ENCODE data around the gene BCL11A.

The BCL11A gene

DNA sequence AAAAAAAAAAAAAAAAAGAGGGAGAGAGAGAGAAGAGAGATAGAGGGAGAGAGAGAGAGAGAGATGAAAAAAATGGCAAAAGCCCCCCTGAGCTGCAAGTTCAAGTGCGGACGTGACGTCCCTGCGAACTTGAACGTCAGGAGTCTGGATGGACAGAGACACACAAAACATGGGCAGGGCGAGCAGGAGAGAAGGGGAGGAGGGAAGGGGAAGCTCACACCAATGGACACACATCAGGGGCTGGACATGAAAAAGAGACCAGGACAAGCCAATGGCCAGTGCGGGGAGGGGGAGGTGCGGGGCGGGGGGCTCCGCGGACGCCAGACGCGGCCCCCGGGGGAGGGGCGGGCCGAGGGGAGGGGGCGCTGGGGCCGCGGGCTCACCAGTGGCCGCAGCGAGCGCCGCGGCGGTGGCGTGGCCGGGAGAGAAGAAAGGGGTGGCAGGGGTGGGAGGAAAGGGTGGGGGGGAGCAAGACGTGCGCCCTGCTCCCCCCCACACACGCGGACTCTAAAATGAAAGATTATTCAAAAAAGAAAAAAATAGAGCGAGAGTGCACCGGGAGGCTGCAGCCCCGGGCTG lies at the start of gene BCL11A:
Gene BCL11A, minus strand, starts transcription at position 160 of the 579 bp plus-strand sequence. CDS start 384 bp downstream, outside the sequence.
- DNase-seq = no peak

DNA sequence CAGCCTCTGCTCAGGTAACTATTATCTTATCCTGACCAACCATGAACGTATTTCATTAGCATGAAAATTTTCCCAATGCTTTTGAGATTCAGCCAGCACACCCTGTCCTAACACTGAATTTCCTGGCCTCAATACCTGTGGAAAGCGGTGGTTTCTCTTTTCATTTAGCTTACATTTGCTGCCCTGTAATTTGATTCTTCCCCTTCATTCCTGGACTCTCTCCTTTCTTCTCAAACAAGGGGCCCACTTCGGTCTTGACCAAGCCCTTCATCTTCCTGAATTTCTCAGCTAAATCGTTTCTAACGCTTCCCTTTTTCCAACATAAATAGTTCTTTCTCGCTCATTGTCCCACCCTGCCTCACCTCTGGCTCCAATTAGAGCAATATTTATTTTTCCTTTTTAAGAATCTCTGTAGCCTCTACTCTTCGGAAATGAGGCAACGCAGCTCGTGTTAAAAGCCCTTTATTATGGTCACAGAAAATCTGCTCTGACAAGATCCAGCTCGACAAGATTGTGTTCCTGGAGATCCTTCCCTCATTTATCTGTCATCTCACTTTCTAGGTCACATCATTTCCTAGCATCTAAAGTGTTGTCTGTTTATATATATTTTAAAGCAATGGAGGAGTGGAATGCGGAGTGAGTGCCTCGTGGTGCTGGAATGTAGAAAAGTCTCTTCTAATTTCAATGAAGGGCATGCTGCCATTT lies 49.5 kb upstream of the BCL11A start:
- DNase-seq = no peak

- DNase-seq = no peak
Measured at GRCh38 chr2:60602388-60602787, 48.9 kb upstream of the BCL11A start.

- no peak for DNase-seq
Measured at GRCh38 chr2:60598271-60598670, 44.8 kb upstream of the BCL11A start.

DNA sequence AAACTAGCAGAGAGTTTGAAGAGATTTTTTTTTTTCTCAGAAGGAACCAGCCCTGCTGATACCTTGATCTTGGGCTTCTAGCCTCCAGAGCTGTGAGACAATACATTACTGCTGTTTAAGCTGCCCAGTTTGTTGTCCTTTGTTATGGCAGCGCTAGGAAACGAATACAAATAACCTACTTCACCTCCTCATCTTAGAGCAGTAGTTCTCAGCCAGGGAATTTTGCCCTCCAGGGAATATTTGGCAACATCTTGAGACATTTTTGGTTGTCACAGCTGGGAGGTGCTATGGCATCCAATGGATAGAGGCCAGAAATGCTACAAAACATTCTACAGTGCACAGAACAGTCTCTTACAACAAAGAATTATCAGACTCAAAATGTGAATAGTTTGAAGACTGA lies 43.9 kb upstream of the BCL11A start:
- no peak for DNase-seq

- no peak for DNase-seq
Measured at GRCh38 chr2:60596411-60596810, 43.0 kb upstream of the BCL11A start.

DNA sequence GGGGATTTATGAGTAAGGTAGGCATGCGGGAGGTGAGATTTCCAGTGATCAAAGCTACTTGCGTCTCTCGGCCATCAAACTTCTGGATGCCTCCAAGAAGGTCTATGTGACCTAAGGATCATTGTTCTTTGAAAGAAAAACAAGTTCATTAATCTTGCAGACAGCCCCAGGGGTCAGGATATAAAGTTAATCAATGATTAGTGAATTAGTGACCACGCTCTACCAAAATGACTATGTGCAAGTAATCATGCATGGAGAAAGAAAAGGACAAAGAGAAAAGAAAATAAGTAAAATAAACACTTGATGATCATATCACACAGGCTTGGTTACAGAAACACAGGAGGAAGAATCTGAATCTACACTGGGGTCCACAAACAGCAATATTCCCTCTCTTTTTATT lies 42.5 kb upstream of the BCL11A start:
- no peak for DNase-seq

GRCh38 chr2:60589104-60589503 lies 35.6 kb upstream of the BCL11A start:
- DNase-seq = no peak

GRCh38 chr2:60586081-60586480 lies 32.6 kb upstream of the BCL11A start:
- DNase-seq = no peak

DNA sequence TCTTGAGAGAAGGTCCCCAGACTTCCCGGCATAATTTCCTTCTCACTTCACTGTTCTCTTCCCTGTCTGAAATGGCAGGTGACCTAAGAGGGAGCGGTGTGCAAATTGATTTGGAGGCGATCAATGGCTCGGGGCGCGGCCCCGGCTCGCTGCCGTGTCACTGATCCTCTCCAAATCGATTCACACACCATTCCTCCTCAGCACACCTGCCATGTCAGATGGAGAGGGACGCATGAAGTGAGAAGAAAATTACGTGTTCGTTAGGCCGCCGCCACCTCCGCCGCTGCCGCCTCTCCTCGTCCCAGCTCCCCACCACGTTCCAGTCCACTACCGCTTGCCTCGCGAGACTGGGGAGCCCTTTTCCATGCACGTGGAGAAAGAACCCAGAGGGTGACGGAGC lies 31.8 kb upstream of the BCL11A start:
- DNase-seq = no peak

DNA sequence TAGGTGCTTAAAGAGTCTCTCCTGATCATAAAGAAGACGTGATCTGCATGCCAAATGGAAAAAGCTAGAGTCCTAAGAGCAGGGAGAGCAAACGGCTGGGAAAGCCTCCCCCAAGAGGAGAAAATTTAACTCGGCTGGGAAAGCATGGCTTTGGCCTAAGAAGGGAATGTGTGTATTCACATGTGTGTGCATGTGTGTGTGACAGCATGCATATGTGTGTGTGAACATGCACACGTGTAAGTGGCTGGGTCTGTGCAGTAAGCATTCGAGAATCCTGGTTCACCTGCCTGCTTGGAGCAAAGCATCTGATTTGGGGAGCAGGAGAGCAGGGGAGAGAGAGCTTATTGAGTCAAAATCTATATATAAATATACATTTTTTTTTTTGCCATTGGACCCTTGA lies 30.1 kb upstream of the BCL11A start:
- no peak for DNase-seq

GRCh38 chr2:60581433-60582282 lies 28.2 kb upstream of the BCL11A start:
- peak; percentile 76 to 85 for DNase-seq

DNA sequence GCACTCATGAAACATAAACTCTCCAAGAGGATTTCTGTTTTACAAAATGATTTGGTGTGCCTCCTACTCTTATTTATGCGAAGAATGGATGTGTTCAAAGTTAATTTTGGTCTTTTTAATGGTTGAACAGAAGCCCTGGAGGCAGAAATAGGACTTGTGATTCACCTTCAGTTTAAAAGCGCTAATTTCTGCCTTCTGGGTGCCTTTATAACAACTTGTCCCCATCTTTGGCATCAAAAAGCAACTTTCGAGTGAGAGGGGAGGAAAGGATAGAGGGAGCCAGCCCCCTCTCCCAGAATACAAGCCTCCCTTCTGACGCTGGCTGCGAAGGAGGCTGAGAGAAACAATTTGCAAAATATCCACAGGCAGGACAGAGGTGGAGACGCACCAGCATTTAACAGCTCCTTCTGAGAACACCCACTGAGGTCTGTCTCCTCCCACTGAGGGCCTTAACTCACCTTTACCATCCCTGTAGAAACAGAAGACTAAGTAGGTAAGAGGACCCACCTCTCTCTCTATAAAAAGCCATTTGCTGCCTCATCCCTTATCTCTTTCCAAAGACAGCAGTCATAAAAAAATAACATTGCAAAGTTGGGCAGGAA lies 24.3 kb upstream of the BCL11A start:
- no peak for DNase-seq

GRCh38 chr2:60573251-60573650 lies 19.8 kb upstream of the BCL11A start:
- no peak for DNase-seq

GRCh38 chr2:60570251-60570650 lies 16.8 kb upstream of the BCL11A start:
- DNase-seq = no peak

DNA sequence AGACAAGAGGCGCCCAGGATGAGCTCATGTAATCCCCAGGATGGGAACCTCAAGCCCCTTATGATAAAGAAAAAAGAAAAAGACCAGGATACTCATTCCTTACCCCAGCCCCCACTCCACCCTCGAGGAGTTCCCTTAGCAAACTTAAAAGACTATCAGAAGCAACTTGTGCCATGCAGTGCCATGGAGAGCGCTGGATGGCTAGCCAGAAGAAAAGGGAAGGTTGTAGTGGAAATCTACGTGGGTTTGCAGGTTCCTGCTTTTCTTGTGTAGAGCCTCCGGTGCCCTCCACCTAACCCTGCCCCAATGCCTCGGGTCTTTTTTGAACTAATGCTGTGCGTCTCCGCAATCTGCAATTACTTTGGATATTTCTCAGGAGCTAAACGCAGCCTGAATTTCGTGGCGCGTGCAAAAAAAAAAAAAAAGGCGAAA lies 16.2 kb upstream of the BCL11A start:
- no peak for DNase-seq

- DNase-seq = no peak
Measured at GRCh38 chr2:60567919-60568768, 14.7 kb upstream of the BCL11A start.

GRCh38 chr2:60567096-60567495 lies 13.6 kb upstream of the BCL11A start:
- no peak for DNase-seq

- DNase-seq = no peak
Measured at GRCh38 chr2:60565472-60565871, 12.0 kb upstream of the BCL11A start.

- DNase-seq = no peak
Measured at GRCh38 chr2:60560734-60561644, 7.5 kb upstream of the BCL11A start.

DNA sequence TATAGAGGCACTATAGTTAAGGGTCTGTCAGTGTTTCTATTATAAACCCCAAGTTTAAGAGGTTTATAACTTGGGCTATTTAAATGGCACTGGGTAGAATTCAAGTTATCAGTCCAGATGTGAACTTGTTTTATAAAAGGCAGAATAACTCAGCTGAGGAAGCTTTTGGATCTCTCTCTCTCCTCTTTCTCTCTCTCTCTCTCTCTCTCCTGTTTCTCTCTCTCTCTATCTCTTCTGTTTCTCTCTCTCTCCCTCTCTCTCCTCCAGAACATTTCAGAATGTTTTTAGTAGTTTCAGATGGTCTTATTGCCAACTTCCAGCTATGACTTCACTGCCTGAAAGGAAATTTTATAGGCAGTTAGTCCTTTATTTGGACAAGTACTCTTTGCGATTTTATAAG lies 6.4 kb upstream of the BCL11A start:
- no peak for DNase-seq

All from activated T-cell treated with anti-CD3 and anti-CD28 coated beads, Interleukin-2, amount 50 U/mL, for 48 hours (primary cell).